Fibroblast of villous mesenchyme (primary cell): ENCODE results near the gene LLGL1. TPM values are rescaled to one million over a fixed set of nuclear protein-coding genes. Genes with fewer than 3 reads are reported as not detected.
A peak's percentile ranks its signal among the peaks of the same experiment; 100 is the strongest.

ENCODE experiments used
- DNase-seq: peaks from one replicate; pipeline ENCODE4 v3.0.0-alpha.2; 2010; ENCODE audit warnings: low read depth
- H3K4me3 ChIP-seq: 2 replicates; pipeline ENCODE4 v1.5.1; 2011; ENCODE audit warnings: low read depth, mild to moderate bottlenecking, low read length
- total RNA-seq: library from RNA; depleted of rRNA; stranded (reverse); fragments of >200 nt; gene quantifications from 2 replicates; pipeline ENCODE4 v1.2.3, GENCODE V29; 2012
- TF ChIP-seq, protein P1 (sequence below): IDR thresholded peaks from 2 replicates; pipeline ENCODE4 v1.5.1; 2012; ENCODE audit warnings: low read depth, mild to moderate bottlenecking, low read length; ENCODE audit not compliant: insufficient read depth

Gene LLGL1
- total RNA-seq, 1 donor: 44.0 TPM

- DNase-seq: peak; percentile 38
- TF ChIP-seq, protein P1, sequence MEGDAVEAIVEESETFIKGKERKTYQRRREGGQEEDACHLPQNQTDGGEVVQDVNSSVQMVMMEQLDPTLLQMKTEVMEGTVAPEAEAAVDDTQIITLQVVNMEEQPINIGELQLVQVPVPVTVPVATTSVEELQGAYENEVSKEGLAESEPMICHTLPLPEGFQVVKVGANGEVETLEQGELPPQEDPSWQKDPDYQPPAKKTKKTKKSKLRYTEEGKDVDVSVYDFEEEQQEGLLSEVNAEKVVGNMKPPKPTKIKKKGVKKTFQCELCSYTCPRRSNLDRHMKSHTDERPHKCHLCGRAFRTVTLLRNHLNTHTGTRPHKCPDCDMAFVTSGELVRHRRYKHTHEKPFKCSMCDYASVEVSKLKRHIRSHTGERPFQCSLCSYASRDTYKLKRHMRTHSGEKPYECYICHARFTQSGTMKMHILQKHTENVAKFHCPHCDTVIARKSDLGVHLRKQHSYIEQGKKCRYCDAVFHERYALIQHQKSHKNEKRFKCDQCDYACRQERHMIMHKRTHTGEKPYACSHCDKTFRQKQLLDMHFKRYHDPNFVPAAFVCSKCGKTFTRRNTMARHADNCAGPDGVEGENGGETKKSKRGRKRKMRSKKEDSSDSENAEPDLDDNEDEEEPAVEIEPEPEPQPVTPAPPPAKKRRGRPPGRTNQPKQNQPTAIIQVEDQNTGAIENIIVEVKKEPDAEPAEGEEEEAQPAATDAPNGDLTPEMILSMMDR: no peak
These were observed 53.4 kb downstream of the LLGL1 start for GRCh38 chr17:18278867-18279266.

DNA sequence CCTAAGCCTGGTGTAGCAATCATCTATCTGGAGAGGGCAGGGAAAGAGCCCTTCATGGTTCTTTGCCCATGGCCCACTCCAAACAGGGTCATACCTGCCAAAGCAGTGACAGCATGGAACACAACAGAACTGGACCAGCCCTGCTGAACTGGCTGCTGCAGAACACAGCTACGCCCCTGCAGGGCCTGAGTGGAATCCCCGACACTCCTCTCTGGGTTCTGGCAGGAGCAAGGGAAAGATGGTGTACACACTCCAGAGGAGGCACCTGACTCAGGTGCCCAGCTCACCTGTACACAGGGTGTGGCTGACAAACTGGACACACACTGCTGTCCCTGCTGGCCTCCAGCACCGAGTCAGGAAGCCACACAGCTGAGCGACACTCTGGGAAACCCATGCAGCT, 54.8 kb downstream of the LLGL1 start:
- no peak for DNase-seq
- H3K4me3 ChIP-seq: no peak overlapping the region
- TF ChIP-seq, protein P1: no peak

More at GRCh38 chr17:18278867-18279266, 53.4 kb downstream of the LLGL1 start:
- no peak overlapping the region for H3K4me3 ChIP-seq

GRCh38 chr17:18280766-18281371, 55.4 kb downstream of the LLGL1 start:
- no peak for DNase-seq
- H3K4me3 ChIP-seq: no peak overlapping the region
- TF ChIP-seq, protein P1: no peak

DNA sequence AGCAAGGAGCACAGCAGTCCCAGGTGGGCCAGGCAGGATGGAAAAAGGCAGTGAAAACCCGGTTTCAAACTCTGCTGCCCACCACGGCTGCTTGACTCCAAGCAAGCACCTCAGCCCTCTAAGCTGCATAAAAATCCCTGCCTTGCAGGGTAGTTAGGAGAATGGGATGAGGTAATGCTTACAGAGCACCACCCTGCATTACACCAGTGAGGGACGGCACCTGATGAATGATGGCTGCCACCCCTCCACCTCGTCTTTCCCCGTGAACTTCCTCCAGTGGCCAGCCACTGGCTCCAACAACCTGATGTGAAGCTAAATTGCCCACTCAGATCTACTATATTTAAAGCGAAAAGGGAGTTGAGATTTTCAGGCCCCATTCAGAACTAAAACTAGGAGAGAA, 56.4 kb downstream of the LLGL1 start:
- TF ChIP-seq, protein P1: no peak
- no peak overlapping the region for H3K4me3 ChIP-seq
- no peak for DNase-seq

GRCh38 chr17:18285296-18285695, 59.9 kb downstream of the LLGL1 start:
- H3K4me3 ChIP-seq: no peak overlapping the region
- no peak for DNase-seq
- TF ChIP-seq, protein P1: no peak

DNA sequence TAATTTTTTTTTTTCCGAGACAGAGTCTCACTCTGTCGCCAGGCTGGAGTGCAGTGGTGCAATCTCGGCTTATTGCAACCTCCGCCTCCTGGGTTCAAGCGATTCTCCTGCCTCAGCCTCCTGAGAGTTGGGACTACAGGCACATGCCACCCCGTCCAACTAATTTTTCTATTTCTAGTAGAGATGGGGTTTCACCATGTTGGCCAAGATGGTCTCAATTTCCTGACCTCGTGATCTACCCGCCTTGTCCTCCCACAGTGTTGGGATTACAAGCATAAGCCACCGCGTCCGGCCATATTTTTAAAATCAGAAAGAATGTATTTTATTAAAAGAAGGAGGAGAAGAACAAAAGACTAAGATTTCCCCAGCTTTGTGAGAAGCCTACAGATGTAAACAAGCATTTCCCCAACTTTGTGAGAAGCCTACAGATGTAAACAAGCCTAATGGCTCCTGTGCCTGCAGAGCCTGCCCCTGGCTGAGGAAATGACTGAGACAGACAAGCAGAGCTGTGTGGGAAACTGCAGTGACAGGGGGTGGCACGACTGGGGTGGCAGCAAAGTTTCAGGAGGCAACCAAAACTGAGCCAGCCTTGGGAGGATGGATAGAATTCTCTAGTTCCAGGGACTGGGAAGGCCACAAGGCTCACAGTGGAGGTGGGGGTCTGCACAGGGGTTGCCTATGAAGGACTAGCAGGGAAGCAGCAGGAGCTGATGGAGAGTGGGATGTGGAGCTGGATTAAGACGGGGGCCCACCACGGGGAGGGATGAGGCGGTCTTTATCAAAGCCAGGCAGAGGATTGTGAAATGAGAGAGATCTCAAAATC, 66.5 kb downstream of the LLGL1 start:
- TF ChIP-seq, protein P1: no peak

More for the DNA sequence above, 66.5 kb downstream of the LLGL1 start:
- no peak for DNase-seq
- H3K4me3 ChIP-seq: no peak overlapping the region

Other genes starting within 250 kb of the LLGL1 start
- 13.0 and 15.5 TPM in 2 replicates for gene ATPAF2, start 186.5 kb upstream of the LLGL1 start, total RNA-seq
- gene GID4, start 186.2 kb upstream of the LLGL1 start, total RNA-seq: 6.8 and 7.8 TPM in 2 replicates
- gene DRG2, start 137.7 kb upstream of the LLGL1 start, total RNA-seq: 30.3 and 33.2 TPM in 2 replicates
- gene MYO15A, start 116.9 kb upstream of the LLGL1 start, total RNA-seq: 0.43 and 0.97 TPM in 2 replicates
- 113 and 144 TPM in 2 replicates for gene ALKBH5, start 41.8 kb upstream of the LLGL1 start, total RNA-seq
- gene FLII, start 33.1 kb downstream of the LLGL1 start, total RNA-seq: 205 and 244 TPM in 2 replicates
- gene MIEF2, start 35.0 kb downstream of the LLGL1 start, total RNA-seq: 16.4 and 18.4 TPM in 2 replicates
- gene TOP3A, start 89.4 kb downstream of the LLGL1 start, total RNA-seq: 29.0 and 45.8 TPM in 2 replicates
- 17.1 and 21.6 TPM in 2 replicates for gene SMCR8, start 89.7 kb downstream of the LLGL1 start, total RNA-seq
- 13.2 and 14.2 TPM in 2 replicates for gene SHMT1, start 137.9 kb downstream of the LLGL1 start, total RNA-seq
- not detected in 2 replicates for gene EVPLL, start 152.1 kb downstream of the LLGL1 start, total RNA-seq